ENCODE data around the gene TAS1R2.
"Not testable (repeated sequence)": the region's sequence is repeated elsewhere in the genome, so short reads cannot be mapped to it uniquely, and the experiment has no call there.

The TAS1R2 gene

DNA sequence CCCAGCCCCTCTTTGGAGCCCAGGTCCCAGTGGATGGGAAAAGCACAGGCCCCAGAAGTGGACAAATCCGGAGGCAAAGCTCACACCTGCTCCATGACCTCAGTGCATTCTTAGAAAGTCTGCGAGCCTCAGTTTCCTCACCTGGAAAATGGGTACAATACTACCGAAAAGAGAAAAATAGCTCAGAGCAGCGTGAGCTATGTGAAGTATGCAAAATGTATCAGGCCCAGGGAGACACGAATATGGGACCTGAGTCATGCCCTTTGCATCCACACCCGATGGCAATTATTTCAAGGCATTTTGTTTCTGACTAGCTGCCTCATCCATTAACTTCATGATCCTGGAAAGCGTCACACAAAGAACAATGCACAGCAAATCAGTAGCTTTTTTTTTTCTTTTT lies 33.7 kb upstream of the TAS1R2 start:
- in situ Hi-C loops (cut with HindIII; ENCODE audit: low sequenced_read_pairs): no loop called here
- no peak overlapping the region for H3K4me3 ChIP-seq (ENCODE audit: low read depth, low read length)
- TF ChIP-seq, protein P1, sequence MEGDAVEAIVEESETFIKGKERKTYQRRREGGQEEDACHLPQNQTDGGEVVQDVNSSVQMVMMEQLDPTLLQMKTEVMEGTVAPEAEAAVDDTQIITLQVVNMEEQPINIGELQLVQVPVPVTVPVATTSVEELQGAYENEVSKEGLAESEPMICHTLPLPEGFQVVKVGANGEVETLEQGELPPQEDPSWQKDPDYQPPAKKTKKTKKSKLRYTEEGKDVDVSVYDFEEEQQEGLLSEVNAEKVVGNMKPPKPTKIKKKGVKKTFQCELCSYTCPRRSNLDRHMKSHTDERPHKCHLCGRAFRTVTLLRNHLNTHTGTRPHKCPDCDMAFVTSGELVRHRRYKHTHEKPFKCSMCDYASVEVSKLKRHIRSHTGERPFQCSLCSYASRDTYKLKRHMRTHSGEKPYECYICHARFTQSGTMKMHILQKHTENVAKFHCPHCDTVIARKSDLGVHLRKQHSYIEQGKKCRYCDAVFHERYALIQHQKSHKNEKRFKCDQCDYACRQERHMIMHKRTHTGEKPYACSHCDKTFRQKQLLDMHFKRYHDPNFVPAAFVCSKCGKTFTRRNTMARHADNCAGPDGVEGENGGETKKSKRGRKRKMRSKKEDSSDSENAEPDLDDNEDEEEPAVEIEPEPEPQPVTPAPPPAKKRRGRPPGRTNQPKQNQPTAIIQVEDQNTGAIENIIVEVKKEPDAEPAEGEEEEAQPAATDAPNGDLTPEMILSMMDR (IDR thresholded peaks at IDR 0.05; ENCODE audit: low read depth, low read length, missing control alignments): no peak

GRCh38 chr1:18891858-18892257 lies 32.4 kb upstream of the TAS1R2 start:
- H3K4me3 ChIP-seq (ENCODE audit: low read depth, low read length); in situ Hi-C loops (cut with HindIII; ENCODE audit: low sequenced_read_pairs); DNase-seq (ENCODE audit: low read depth): not testable (repeated sequence)

More for the DNA sequence above, 33.7 kb upstream of the TAS1R2 start:
- no peak for DNase-seq (ENCODE audit: low read depth)

DNA sequence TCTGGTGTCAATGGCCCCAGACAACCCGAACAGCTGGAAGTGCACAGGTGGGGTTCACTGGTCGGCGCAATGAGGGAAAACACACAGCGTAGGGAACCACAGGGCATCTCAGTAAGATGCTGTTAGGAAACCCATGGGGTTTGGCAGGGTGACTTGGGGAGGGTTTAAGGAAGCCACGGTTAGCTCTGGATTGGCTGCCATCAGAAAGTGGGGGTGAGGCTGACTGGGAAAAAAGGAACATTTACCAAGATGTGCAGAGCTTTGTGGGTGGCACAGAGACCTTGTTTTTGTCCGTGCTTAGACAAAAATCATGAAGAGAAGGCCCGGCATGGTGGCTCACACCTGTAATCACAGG lies 31.9 kb upstream of the TAS1R2 start:
- no peak overlapping the region for H3K4me3 ChIP-seq (ENCODE audit: low read depth, low read length)
- DNase-seq (ENCODE audit: low read depth): no peak
- TF ChIP-seq, protein P1 (IDR thresholded peaks at IDR 0.05; ENCODE audit: low read depth, low read length, missing control alignments): no peak
- in situ Hi-C loops (cut with HindIII; ENCODE audit: low sequenced_read_pairs): no loop called here

DNA sequence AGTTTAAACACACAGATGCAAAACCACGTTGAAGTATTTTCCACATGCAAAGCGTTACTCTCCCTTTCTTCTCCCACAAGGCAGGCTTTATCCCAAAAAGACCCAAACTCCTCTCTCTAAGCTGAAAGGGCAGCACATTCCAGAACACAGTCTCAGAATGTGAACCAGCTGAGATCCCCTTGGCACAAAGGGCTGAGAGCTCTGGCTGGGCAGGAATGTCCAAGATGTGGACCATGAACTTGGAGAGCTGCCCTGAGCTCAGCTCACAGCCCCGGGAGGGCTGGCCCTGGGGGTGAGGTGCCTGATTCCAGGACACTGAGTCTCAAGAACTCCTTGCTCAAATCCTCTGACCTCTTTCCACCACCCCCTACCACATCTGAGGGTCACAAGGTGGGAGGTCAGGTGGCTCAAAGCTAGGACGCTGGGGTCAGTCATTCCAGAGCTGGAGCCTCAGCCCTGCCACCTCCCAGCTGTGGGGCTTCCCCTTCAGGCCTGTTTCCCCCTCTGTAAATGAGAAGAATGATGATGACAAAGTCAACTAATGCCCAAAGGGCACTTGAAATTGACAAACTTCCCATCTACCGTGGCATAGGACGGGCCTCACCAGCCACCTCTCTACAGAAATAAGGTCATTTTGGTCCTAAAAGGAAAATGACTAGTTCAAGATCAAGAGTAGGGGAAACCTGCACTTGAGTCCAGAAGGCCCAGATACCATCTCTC lies 31.4 kb upstream of the TAS1R2 start:
- DNase-seq (ENCODE audit: low read depth): peak; percentile 54
- in situ Hi-C loops (cut with HindIII; ENCODE audit: low sequenced_read_pairs): no loop called here
- TF ChIP-seq, protein P1 (IDR thresholded peaks at IDR 0.05; ENCODE audit: low read depth, low read length, missing control alignments): no peak
- H3K4me3 ChIP-seq (ENCODE audit: low read depth, low read length): no peak overlapping the region

DNA sequence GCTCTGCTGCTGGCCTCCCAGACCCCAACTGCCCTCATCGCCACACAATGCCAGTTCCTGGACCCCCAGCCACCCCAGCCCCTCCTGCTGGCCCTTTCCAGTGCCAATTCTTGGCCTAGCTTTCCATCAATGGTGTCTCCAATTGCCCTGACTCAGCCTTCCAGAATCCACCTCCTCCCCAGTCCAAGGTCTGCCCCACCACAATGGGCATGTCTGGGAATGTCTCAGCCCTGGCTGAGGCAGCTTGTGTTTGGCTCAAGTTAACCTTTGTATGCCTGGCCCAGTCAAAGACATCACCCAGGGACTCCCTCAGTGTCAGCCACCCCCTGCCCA lies 26.5 kb upstream of the TAS1R2 start:
- no peak for DNase-seq (ENCODE audit: low read depth)
- TF ChIP-seq, protein P1 (IDR thresholded peaks at IDR 0.05; ENCODE audit: low read depth, low read length, missing control alignments): no peak
- in situ Hi-C loops (cut with HindIII; ENCODE audit: low sequenced_read_pairs): no loop called here
- H3K4me3 ChIP-seq (ENCODE audit: low read depth, low read length): no peak overlapping the region

DNA sequence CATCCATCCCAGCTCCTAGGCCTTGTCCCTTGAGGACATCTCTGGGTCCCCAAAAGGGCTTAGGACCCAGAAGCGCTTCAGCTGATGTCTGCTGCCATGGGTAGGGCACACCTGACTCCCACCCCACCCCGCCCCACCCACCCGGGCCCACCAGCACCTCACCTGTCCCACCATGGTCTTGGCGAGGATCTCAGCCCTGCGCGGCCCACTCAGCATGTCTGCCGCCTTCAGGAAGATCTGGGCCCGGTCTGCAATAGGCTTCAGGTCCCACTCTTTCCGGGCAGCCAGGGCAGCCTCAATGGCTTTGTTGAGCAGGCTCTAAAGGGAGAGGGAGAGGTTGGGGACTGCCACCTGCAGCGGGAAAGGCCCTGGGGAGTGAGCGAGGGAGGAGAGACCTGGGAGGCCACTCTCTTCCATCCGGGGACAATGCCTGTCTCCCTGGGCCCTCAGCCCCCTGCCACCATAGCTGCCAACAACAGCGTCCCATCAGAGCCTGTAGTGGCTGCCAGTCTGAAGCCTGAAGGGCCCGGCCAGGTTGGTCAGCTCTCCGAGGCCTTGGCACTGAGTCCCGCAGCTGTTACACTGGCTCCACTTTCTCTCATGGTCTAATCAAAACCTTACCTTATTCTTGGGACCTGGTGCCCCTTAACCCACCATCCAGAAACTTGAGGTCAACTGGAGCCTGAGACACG lies 26.0 kb upstream of the TAS1R2 start:
- TF ChIP-seq, protein P1 (IDR thresholded peaks at IDR 0.05; ENCODE audit: low read depth, low read length, missing control alignments): no peak
- in situ Hi-C loops (cut with HindIII; ENCODE audit: low sequenced_read_pairs): no loop called here
- no peak overlapping the region for H3K4me3 ChIP-seq (ENCODE audit: low read depth, low read length)
- DNase-seq (ENCODE audit: low read depth): no peak

- TF ChIP-seq, protein P1 (IDR thresholded peaks at IDR 0.05; ENCODE audit: low read depth, low read length, missing control alignments): no peak
- no peak overlapping the region for H3K4me3 ChIP-seq (ENCODE audit: low read depth, low read length)
- DNase-seq (ENCODE audit: low read depth): no peak
- in situ Hi-C loops (cut with HindIII; ENCODE audit: low sequenced_read_pairs): no loop called here
Observed at GRCh38 chr1:18884727-18885126, 25.3 kb upstream of the TAS1R2 start.

All from astrocyte of the cerebellum (primary cell).